HG02588 (cell line): Measurements from ENCODE around the gene CHD1.
"Not testable (repeated sequence)": the region's sequence is repeated elsewhere in the genome, so short reads cannot be mapped to it uniquely, and the experiment has no call there.

Experiments used
- ATAC-seq: cut with Tn5 transposase; IDR thresholded peaks from one replicate; pipeline ENCODE4 v1.9.1; 2021; ENCODE audit warnings: mild to moderate bottlenecking, moderate library complexity; ENCODE audit not compliant: unreplicated experiment

CHD1 gene

DNA sequence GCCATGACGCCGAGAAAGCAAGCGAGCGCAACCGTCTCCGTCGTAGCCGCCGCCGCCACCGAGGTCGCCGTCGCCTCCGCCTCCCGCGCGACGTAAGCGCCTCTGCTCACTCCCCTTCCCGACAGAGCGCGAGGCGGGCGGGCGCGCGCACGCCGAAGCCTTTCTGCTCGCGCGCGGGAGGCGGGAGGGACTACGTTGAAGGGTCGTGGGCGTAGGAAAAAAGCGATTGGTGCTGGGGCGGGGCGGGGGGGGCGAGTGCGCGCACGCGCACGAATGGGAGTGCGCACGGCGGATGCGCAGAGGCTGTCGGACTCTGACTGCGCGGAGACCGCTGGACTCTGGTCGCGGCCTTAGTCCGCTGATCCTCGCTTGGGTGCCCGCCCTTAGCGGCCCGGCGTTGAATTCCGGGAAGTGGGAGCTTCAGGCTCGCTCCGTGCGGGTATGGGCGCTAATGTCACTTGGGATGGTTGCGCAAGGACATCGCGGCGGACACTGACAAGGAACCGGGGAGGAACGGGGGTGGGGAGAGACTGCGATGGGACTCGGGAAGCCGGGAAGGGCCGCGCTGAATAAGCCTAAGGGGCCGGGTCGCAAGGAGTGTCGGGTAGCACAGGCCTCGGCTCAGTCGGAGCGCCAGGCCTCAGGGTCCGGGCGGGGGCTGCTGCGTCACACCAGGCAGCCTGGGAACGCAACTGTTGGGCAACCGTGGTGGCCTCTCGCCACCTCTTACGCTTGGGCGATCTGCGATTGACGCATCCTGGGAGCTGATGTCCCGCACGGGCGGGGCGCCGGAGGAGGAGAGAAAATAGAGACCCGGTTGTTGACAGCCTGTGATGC lies at the start of gene CHD1:
Gene CHD1, minus strand, starts transcription at position 135 of the 837 bp plus-strand sequence. CDS start 2,621 bp downstream, outside the sequence.
- ATAC-seq: peak; percentile 57

DNA sequence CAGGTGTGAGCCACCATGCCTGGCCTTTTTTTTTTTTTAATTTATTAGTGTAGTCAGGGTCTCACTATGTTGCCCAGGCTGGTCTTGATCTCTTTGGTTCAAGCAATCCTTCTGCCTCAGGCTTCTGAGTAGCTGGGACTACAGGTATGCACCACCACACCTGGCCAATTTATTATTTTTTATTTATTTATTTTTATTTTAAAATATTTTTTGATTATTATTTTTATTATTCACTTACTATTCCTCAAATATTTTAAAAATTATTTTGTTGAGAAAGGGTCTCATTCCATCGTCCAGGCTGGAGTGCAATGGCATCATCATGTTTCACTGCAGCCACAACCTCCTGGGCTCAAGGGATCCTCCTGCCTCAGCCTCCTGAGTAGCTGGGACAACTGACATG lies 49.7 kb upstream of the CHD1 start:
- ATAC-seq: no peak

DNA sequence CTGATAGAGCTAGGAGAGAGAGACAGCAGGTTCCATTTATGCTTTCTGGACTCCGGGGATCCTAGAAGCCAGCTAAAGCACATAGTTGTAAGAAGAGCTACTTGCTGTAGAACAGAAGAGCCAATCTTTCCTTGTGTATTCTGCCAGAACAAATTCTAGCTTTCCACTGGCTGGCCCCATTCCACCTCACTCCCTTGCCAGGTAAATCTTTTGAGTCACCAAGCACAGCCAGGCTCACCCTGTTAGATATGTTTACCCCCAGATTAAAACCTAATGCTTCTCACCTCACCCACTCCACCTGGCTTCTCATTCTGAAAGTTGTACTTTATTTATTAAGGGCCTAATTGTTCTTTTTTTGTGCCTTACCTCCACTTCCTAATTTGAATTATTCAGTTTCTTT lies 48.9 kb upstream of the CHD1 start:
- no peak for ATAC-seq

DNA sequence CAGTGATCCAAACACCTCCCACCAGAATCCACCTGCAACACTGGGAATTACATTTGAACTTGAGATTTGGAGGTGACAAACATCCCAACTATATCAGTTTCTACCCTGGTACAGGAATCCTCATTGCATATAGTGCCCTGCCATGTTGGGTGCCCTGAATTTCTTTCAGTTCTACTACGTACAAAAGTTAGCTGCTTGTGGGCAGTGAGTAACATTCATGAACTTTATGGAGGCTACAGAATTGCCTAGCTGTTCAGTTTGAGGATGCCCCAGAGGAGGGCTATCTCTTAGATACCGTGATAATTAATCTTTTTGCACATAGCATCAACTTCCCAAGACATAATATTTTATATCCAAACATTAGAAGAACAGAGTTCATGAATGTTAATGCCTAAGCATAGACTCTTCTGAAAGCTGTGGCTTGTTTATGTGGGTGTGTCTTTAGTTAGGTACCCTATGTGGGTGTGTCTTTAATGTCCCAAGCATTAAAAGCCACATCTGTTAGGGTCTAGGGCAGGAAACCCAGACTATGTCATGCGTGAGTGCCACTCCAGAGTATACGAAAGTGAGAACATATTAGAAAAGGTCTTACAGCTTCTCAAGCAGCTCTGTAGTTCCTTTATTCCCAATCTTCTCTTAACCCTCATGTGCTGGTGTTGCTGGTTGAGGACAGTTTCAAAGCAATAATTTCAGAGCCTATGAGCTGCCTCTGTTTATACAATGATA lies 47.0 kb upstream of the CHD1 start:
- ATAC-seq: no peak

DNA sequence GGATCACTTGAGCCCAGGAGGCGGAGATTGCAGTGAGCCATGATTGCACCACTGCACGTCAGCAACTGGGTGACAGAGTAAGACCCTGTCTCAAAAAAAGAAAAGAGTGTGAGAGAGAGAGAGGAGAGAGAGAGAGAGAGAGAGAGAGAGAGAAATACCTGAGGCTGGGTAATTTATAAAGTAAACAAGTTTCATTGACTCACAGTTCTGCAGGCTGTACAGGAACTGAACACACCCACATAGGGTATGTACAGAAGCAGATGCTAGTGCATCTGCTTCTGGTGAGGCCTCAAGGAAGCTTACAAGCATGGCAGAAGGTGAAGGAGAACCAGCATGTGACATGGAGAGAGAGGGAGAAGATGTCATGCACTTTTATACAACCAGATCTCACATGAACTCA lies 46.4 kb upstream of the CHD1 start:
- no peak for ATAC-seq

DNA sequence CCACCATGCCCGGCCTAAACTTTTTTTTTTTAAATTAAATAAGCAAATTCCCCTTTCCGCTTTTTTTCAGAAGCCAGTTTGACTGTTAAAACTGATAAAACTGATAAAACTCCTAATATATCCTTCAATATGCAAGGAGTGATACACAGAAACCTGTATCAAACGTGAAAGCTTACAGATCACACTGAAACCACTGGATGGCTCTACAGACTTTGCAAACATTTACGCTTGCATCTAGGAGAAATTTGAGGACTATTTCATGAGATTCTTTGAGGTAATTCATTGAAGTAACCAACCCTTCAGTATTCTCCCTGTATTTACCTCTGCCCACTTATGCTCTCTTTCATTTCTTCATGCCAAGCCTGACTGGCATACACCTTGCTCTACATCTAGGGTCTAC lies 40.6 kb upstream of the CHD1 start:
- no peak for ATAC-seq

DNA sequence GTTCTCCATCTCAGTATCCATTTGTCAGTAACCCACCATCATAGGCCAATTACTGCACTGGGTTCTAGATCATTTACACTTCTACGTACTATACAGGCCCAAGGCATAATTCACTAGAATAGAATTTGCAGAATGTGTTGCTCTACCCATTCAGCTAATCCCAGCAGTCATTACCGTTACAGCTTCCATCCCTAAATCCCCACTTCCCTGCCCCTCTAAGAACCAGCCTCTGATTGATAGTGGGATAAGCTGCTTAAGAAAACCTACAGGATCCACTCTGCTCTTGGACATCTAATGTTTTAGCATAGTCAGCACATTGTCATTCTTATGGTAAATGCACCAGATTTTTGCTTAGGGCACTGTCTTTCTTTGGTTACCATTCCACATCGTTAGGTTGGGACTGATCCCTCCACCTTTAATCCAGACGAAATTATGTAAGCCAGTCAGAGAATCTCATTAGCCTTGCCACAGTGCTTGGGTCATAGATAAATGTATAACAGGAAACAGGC lies 39.3 kb upstream of the CHD1 start:
- no peak for ATAC-seq

DNA sequence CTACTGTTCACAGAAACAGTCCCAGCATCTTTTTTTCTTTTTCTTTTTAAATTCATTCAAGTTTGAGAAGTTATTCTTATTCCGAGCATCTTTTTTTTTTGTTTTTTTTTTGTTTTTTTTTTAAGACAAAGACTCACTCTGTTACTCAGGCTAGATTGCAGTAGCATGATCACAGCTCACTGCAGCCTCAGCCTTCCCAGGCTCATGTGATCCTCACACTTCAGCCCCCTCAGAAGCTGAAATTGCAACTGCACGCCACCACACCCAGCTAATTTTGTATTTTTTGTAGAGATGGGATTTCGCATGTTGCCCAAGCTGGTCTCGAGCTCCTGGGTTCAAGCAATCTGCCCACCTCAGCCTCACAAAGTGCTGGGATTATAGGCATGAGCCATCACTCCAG lies 36.4 kb upstream of the CHD1 start:
- ATAC-seq: no peak

DNA sequence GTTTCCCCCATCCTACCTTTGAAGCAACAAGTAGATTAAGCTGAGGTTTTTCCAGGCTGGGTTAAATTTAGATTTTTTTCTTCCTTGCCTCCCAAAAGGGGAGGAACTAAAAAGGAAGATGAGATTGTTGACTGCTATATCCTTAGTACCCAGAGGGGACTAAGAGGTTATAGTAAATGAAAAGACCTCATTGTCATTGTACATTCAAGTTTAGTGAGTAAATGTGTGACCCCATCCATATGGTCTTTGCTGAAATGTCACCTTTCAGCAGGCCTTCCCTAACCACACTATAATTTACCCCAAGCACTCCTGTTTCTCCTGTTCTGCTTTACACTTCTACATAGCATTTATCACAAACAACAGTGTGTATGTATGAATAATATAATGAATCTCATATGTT lies 35.8 kb upstream of the CHD1 start:
- ATAC-seq: no peak

DNA sequence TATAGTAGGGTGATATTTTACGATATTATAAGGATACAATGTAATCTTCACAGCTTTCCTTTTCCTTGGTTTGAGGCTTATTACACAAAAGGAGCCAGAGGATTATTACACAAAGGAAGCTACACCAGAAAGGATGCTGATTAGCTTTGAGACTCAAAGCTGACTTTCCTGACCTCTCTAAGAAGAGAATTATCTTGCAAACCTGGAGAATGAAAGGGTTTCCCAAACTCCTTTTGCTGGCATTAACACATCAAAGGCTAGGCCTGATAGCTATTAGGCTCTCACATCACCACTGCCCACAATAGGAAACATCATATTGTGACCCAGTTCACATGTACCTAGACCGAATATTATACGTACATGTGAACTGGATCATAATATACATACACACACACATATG lies 34.2 kb upstream of the CHD1 start:
- ATAC-seq: no peak

DNA sequence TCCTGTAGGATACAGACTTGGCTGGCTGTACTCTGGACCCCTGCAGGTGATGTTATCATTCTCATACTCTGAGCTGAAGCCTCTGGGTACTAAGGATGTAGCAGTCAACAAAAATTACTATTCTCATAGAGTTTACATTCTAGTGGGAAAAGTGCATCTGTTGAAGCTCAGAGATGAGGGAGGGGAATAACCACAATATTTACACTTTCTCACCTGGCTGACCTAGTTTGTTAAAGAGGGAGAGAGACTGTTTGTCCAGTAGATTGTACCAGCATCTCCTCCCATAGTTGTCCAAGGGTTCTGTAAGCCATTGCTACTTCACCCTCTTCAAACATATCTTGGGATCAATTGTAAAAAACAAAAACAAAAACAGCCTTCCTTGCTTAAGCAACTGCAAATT lies 33.8 kb upstream of the CHD1 start:
- ATAC-seq: no peak

DNA sequence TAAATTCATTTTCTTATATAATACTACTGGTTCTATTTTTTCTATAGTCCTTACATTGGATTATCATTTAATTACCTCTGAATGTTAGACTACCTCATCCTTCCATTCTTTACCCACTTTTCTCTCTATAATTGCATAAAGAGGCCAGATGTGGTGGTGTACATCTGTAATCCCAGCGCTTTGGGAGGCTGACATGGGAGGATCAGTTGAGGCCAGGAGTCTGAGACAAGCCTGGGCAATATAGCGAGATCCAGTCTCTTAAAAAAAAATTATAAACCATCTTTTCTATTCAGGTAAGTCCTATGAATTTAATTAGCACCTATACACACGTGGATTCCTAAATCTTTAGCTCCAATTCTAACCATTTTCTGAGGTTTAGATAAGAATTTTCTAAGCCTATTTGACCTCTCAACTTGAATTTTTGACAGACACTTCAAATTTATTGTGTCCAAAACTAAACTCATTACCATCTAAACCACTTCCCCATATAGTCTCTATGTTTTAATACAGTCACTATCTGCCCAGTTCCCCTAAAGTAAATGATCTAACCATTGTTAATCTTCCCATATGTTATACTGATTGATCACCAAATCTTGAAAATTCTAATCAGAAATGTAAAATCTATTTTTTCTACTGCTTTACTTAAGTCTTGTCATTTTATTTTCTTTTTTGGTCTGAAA lies 33.0 kb upstream of the CHD1 start:
- no peak for ATAC-seq

DNA sequence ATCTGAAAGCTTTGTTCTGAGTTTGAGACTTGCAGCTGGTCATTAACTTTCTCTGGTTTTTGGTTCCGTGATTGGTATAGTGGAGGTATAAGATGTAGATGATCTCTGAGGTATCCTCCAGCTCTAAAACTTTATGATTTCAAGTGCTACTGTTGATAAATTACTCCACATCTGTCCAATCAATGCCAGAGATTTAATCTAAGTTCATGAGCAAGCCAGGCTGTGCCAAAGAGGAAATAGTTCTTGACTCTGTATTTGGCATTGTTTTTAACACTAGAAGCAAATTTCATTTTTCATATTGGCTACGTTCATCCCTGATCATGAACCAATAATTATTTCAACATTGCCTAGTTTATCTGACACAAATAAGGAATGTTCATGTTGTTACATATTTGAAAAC lies 28.5 kb upstream of the CHD1 start:
- ATAC-seq: no peak

DNA sequence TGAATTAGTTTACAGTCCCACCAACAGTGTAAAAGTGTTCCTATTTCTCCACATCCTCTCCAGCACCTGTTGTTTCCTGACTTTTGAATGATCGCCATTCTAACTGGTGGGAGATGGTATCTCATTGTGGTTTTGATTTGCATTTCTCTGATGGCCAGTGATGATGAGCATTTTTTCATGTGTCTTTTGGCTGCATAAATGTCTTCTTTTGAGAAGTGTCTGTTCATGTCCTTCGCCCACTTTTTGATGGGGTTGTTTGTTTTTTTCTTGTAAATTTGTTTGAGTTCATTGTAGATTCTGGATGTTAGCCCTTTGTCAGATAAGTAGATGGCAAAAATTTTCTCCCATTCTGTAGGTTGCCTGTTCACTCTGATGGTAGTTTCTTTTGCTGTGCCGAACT lies 27.1 kb upstream of the CHD1 start:
- ATAC-seq: not testable (repeated sequence)

DNA sequence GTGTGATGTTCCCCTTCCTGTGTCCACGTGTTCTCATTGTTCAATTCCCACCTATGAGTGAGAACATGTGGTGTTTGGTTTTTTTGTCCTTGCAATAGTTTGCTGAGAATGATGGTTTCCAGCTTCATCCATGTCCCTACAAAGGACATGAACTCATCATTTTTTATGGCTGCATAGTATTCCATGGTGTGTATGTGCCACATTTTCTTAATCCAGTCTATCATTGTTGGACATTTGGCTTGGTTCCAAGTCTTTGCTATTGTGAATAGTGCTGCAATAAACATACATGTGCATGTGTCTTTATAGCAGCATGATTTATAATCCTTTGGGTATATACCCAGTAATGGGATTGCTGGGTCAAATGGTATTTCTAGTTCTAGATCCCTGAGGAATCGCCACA lies 26.7 kb upstream of the CHD1 start:
- ATAC-seq: not testable (repeated sequence)

DNA sequence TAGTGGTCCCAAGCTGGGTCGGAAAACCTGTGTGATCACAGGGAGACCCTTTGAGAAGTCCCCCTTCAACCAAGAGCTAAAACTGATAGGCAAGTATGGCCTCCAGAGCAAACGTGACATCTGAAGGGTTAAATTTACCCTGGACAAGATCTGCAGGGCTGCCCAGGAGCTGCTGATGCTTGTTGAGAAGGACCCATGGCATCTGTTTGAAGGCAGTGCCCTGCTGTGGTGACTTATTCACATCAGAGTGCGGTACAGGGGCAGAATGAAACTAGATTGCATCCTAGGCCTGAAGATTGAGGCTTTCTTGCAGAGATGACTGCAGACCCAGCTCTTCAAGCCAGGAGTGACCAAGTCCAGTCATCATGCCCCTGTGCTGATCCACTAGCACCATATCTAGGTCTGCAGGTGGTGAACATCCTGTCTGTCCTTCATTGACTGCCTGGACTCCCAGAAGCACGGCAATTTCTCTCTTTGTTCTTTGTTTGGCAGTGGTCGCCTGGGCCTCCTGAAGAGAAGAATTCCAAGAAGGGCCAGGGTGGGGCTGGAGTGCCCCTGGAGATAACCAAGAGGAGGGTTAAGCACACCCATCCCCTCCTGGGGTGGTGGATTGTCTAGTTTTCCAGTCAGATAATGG lies 25.7 kb upstream of the CHD1 start:
- ATAC-seq: no peak

DNA sequence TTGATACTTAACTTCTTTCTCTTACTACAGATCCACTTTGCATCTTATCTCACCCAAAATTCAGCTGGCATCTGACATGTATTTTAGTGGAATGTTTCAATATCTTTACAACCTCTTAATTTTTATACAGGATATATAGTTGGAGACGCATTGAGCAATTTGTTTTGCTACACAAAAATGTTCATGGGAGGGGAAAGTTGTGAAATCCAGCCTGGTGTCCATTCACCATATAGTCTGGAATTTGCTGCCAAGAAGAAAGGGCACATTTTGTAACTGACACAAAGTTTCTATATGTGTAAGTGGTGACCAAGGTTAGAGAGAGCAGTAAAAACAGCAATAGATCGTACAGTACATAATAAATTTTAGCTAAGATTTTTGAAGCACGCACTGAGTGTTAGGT lies 14.0 kb upstream of the CHD1 start:
- no peak for ATAC-seq

DNA sequence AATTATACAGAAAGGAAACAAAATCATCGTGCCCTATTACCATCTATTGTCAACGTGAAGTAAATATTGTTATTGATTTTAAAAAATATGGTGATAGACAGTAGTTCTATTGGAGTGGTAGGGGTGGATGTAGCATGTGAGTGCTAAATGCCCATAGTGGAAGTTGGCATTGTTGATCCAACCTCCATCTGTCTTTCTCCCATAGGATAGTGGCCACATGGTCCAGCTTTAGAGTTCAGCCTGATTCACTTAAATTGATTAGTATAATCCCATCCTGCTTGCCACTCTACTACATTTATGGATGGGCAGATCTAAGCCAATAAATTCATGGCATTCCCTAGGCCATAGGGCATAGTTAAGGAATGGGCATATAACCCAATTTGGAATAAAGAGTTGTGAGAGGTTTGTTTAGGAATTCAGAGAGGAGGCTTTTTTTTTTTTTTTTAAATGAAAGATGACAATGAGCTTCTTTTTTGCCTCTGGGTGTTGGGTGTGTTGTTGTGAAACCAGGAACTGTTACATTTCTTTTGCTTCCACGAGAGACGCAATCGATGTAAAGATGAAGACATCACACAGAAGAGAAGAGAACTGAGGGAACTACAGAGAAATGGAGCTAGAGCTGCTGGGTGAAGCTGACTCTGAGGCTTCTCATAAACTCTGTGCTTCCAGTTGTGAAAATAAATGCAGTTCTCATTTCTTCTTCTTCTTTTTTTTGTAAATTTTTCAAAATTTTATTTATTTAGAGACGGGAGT lies 12.5 kb upstream of the CHD1 start:
- no peak for ATAC-seq

DNA sequence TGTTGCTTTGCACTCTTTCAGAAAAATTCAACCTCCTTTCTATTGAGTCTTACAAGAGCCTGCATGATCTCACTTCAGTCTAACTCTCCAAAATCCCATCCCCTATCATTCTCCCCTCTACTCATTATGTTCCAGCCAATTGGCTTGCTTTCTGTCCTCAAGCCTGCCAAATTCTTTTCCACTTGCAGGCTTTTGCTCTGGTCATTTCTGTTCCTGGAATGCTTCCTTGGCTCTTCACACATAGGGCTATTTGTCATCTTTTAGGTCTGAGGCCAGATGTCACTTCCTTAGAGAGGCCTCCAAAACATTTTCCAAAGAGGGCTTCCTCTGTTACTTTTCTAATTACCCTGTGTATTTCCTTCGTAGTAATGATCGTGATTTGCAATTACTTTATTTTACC lies 11.8 kb upstream of the CHD1 start:
- no peak for ATAC-seq

DNA sequence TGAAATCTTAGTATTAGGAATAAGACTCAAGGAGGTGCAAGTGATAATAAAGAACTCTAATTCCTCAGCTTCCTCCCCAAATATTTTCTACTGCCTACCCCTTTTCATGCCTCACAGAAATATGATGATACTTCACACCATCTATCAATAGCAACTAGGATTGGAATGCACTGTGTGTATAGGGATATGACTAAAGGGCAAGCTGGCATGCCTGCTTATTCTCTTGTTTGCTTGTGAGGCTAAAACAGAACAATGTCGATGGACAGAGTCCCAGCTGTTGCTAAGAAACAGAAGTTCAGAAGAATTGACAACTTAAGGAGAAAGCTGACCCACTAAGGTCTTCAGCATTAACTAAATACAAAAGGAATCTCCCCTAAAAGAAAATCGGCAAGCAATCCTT lies 9.7 kb upstream of the CHD1 start:
- no peak for ATAC-seq
